CD4-positive, alpha-beta T cell treated with Interleukin-21 for 1 hour (primary cell): ENCODE data around the gene RTTN.

Experiments used
- DNase-seq: peaks from one replicate; pipeline ENCODE4 v3.0.0-alpha.2; 2020

RTTN gene

GRCh38 chr18:69963196-69963595 lies 242.3 kb downstream of the RTTN start:
- no peak for DNase-seq

GRCh38 chr18:69961718-69962117 lies 243.8 kb downstream of the RTTN start:
- DNase-seq = no peak

- peak; percentile 47 for DNase-seq
Observed at GRCh38 chr18:69958422-69958821, 247.1 kb downstream of the RTTN start.

GRCh38 chr18:69957747-69958146 lies 247.7 kb downstream of the RTTN start:
- no peak for DNase-seq

- no peak for DNase-seq
Observed at GRCh38 chr18:69956665-69957620, 248.5 kb downstream of the RTTN start.

- peak; percentile 40 for DNase-seq
Observed at GRCh38 chr18:69956057-69956456, 249.4 kb downstream of the RTTN start.

GRCh38 chr18:69954719-69955480 lies 250.6 kb downstream of the RTTN start:
- DNase-seq = peak; percentile 55

GRCh38 chr18:69953191-69953590 lies 252.3 kb downstream of the RTTN start:
- DNase-seq = no peak
